ENCODE results near the gene RIN3. TPM values are rescaled to one million over a fixed set of nuclear protein-coding genes. Genes with fewer than 3 reads are reported as not detected.

Gene RIN3
- total and polyA plus RNA-seq, 3 donors from 2014 or later: 25.9 to 56.2 (median 49.8) TPM

GRCh38 chr14:92584220-92584619, 70.6 kb downstream of the RIN3 start:
- no peak overlapping the region for H3K4me3 ChIP-seq
- DNase-seq: no peak
- whole genome bisulfite sequencing, 2 donors: 93 to 100% methylated on average over 3 of the region's 3 CpGs
- H3K36me3 ChIP-seq (ENCODE audit: low read depth, missing control alignments): no peaks in the 10 kb centered on the region
- no peaks in the 10 kb centered on the region for H3K27me3 ChIP-seq
- no peaks in the 10 kb centered on the region for H3K9me3 ChIP-seq
- peaks cover 12% of the 10 kb centered on the region for H3K4me1 ChIP-seq
- no peak overlapping the region for H3K27ac ChIP-seq
- TF ChIP-seq POLR2A (IDR thresholded peaks at IDR 0.05) (no peak), CTCF (IDR thresholded peaks at IDR 0.05) (no peak)
- intact Hi-C loops (cut with DNase I; ENCODE audit: low total_unique reads): no loop called here

GRCh38 chr14:92584816-92585215, 71.2 kb downstream of the RIN3 start:
- Histone ChIP-seq H3K9me3 (no peaks in the 10 kb centered on the region), H3K4me1 (peaks cover 12% of the 10 kb centered on the region), H3K27me3 (no peaks in the 10 kb centered on the region), H3K27ac (no peak overlapping the region), H3K4me3 (no peak overlapping the region), H3K36me3 (ENCODE audit: low read depth, missing control alignments) (no peaks in the 10 kb centered on the region)
- intact Hi-C loops (cut with DNase I; ENCODE audit: low total_unique reads): no loop called here
- no peak for DNase-seq
- WGBS, 2 donors: 94% methylated on average over 6 of the region's 6 CpGs
- TF ChIP-seq CTCF (IDR thresholded peaks at IDR 0.05) (no peak), POLR2A (IDR thresholded peaks at IDR 0.05) (no peak)

GRCh38 chr14:92585981-92586937, 72.7 kb downstream of the RIN3 start:
- H3K27me3 ChIP-seq: no peaks in the 10 kb centered on the region
- no peaks in the 10 kb centered on the region for H3K9me3 ChIP-seq
- peaks cover 12% of the 10 kb centered on the region for H3K4me1 ChIP-seq
- TF ChIP-seq CTCF (IDR thresholded peaks at IDR 0.05) (no peak), POLR2A (IDR thresholded peaks at IDR 0.05) (no peak)
- no peaks in the 10 kb centered on the region for H3K36me3 ChIP-seq (ENCODE audit: low read depth, missing control alignments)
- peak overlapping the region; percentile 32 to 62 for H3K27ac ChIP-seq
- intact Hi-C loops (cut with DNase I; ENCODE audit: low total_unique reads): no loop called here
- H3K4me3 ChIP-seq: no peak overlapping the region
- no peak for DNase-seq
- 46 to 48% methylated on average over 9 of the region's 9 CpGs for whole genome bisulfite sequencing, 2 donors

GRCh38 chr14:92586963-92587699, 73.5 kb downstream of the RIN3 start:
- WGBS, 2 donors: 85 to 90% methylated on average over 7 of the region's 7 CpGs
- intact Hi-C loops (cut with DNase I; ENCODE audit: low total_unique reads): no loop called here
- no peak overlapping the region for H3K4me3 ChIP-seq
- H3K4me1 ChIP-seq: peaks cover 12% of the 10 kb centered on the region
- H3K9me3 ChIP-seq: no peaks in the 10 kb centered on the region
- no peak for DNase-seq
- TF ChIP-seq POLR2A (IDR thresholded peaks at IDR 0.05): no peak
- TF ChIP-seq CTCF (IDR thresholded peaks at IDR 0.05): no peak
- H3K27ac ChIP-seq: peak overlapping the region; percentile 32 to 62
- no peaks in the 10 kb centered on the region for H3K27me3 ChIP-seq
- H3K36me3 ChIP-seq (ENCODE audit: low read depth, missing control alignments): no peaks in the 10 kb centered on the region

Measured in testis (tissue), 3 donors.